CD4-positive, alpha-beta memory T cell (primary cell): ENCODE results near the gene RTTN. TPM values are rescaled to one million over a fixed set of nuclear protein-coding genes. Genes with fewer than 3 reads are reported as not detected.

ENCODE experiments used
- CTCF ChIA-PET: fragments of 350-600 bp; sonication (Branson Sonifier 250); formaldehyde crosslinking; loops from one replicate; lab custom pipeline; 2021; ENCODE audit warnings: inconsistent platforms; ENCODE audit not compliant: partially characterized antibody; lab: Charles Lee
- POLR2A ChIA-PET: fragments of 350-600 bp; sonication (Branson Sonifier 250); formaldehyde crosslinking; loops from one replicate; lab custom pipeline; 2021; ENCODE audit not compliant: partially characterized antibody; lab: Charles Lee
- DNase-seq, 5 donors: peaks; one replicate each; pipeline versions ENCODE4 v3.0.0 to v3.0.0-alpha.2; 2020 to 2022; ENCODE audit warnings: mixed read lengths in 1 of 5
- H3K27ac ChIP-seq: one replicate; pipeline ENCODE4 v1.7.0; 2013; ENCODE audit warnings: low read depth, low read length
- H3K27me3 ChIP-seq: 2 replicates; pipeline ENCODE4 v1.7.0; 2013; ENCODE audit warnings: mild to moderate bottlenecking, low read length, moderate library complexity; ENCODE audit not compliant: insufficient read depth
- H3K36me3 ChIP-seq: 2 replicates; pipeline ENCODE4 v1.7.0; 2013; ENCODE audit warnings: mild to moderate bottlenecking, low read length, moderate library complexity; ENCODE audit not compliant: insufficient read depth
- H3K4me1 ChIP-seq: 2 replicates; pipeline ENCODE4 v1.7.0; 2013; ENCODE audit warnings: mild to moderate bottlenecking, low read length, moderate library complexity; ENCODE audit not compliant: insufficient read depth
- H3K4me3 ChIP-seq, 2 donors: one replicate each; pipeline ENCODE4 v1.7.0; 2013; ENCODE audit warnings: low read length in 2 of 2, mild to moderate bottlenecking in 1 of 2
- H3K9me3 ChIP-seq, 2 donors: one replicate each; pipeline ENCODE4 v1.7.0; 2013; ENCODE audit warnings: low read length in 2 of 2, control low read depth in 1 of 2; ENCODE audit not compliant: control insufficient read depth in 1 of 2
- H3K27ac Mint-ChIP-seq, 7 donors: one replicate each; pipeline ENCODE4 v1.8.0; 2020 to 2021; ENCODE audit warnings: mixed read lengths in 7 of 7, mild to moderate bottlenecking in 6 of 7, inconsistent platforms in 3 of 7, moderate library complexity in 3 of 7
- H3K27me3 Mint-ChIP-seq, 2 donors: one replicate each; pipeline ENCODE4 v1.8.0; 2020 to 2021; ENCODE audit warnings: mixed read lengths in 2 of 2
- H3K36me3 Mint-ChIP-seq, 2 donors: one replicate each; pipeline ENCODE4 v1.8.0; 2020 to 2021; ENCODE audit warnings: mixed read lengths in 2 of 2, inconsistent platforms in 1 of 2, mild to moderate bottlenecking in 1 of 2
- H3K4me1 Mint-ChIP-seq, 4 donors: one replicate each; pipeline ENCODE4 v1.8.0; 2020 to 2021; ENCODE audit warnings: mixed read lengths in 4 of 4, mild to moderate bottlenecking in 1 of 4
- H3K4me3 Mint-ChIP-seq, 8 donors: one replicate each; pipeline ENCODE4 v1.8.0; 2020 to 2021; ENCODE audit warnings: mixed read lengths in 8 of 8, mild to moderate bottlenecking in 7 of 8, moderate library complexity in 6 of 8, inconsistent platforms in 3 of 8
- H3K9me3 Mint-ChIP-seq, 8 donors: one replicate each; pipeline ENCODE4 v1.8.0; 2020 to 2021; ENCODE audit warnings: mixed read lengths in 8 of 8, mild to moderate bottlenecking in 5 of 8, inconsistent platforms in 3 of 8, moderate library complexity in 1 of 8
- intact Hi-C: fragments of 100-400 bp; cut with micrococcal nuclease; formaldehyde crosslinking; loops from one replicate; pipeline ENCODE4 v1.15.1; 2023
- polyA plus RNA-seq, 2 donors: library from polyadenylated mRNA; unstranded; fragments of 300-500 nt; fragmentation: Illumina TruSeq; gene quantifications; one replicate each; pipeline ENCODE4 v1.2.3, GENCODE V29; 2021
- total RNA-seq, 2 experiments: library from RNA; stranded (reverse); gene quantifications; one replicate each; pipeline ENCODE4 v1.2.3, GENCODE V29; 2021

Gene RTTN
- total and polyA plus RNA-seq, 4 experiments from 2014 or later = 2.6 to 27.1 (median 14.5) TPM

DNA sequence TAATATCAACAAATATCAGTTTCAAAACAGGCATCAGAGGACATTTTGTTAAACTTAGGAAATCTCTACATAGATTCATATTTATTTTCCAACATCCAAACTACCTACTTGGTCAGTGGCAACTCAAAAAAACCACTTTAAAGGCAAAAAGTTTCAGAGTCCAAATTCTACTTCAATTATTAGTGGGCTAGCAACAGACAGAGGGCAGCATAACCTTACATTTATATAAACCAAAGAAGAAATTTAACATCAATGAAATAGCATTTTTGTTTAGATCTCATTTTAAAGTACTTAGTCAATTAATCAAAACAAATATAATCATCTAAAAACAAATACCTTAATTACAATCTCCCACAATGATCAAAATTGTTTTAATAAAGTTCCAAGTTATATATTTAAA lies 33.3 kb downstream of the RTTN start:
- Mint-ChIP-seq H3K9me3 (no peaks in the 10 kb centered on the region), H3K27ac (no peak overlapping the region), H3K27me3 (no peaks in the 10 kb centered on the region), H3K36me3 (peaks cover 34 to 43% of the 10 kb centered on the region in 2 donors), H3K4me3 (no peak overlapping the region), H3K4me1 (peaks cover 0 to 5% (median 0%) of the 10 kb centered on the region in 4 donors)
- CTCF ChIA-PET = no interaction called here
- H3K4me1 ChIP-seq = no peaks in the 10 kb centered on the region
- POLR2A ChIA-PET = no interaction called here
- DNase-seq = no peak
- no peaks in the 10 kb centered on the region for H3K36me3 ChIP-seq
- no peak overlapping the region for H3K4me3 ChIP-seq
- no peak overlapping the region for H3K27ac ChIP-seq
- no peaks in the 10 kb centered on the region for H3K27me3 ChIP-seq
- intact Hi-C loops = no loop called here
- H3K9me3 ChIP-seq = no peaks in the 10 kb centered on the region

DNA sequence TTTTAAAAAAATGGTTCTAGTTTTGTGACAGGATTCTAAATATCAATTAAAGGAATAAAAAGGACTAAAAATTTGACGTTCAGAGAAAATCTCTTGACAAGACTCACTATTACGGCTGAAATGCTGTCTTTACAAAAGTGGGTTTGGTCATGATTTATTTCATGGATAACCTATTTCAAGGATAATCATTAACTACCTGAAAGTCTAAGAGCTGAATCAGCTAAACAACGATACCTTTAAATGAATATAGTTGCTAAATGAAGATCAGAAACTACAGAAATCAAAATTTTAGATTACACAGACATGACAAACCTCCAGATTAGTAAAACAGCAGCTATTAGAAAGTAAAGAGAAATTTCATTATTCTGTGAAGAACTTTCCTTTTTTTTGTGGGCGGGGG lies 35.7 kb downstream of the RTTN start:
- intact Hi-C loops = no loop called here
- H3K36me3 ChIP-seq = no peaks in the 10 kb centered on the region
- no peaks in the 10 kb centered on the region for H3K27me3 Mint-ChIP-seq
- H3K4me3 Mint-ChIP-seq = no peak overlapping the region
- POLR2A ChIA-PET = no interaction called here
- no peak overlapping the region for H3K27ac ChIP-seq
- H3K27me3 ChIP-seq = no peaks in the 10 kb centered on the region
- H3K27ac Mint-ChIP-seq = no peak overlapping the region
- no peak for DNase-seq
- H3K9me3 Mint-ChIP-seq = no peaks in the 10 kb centered on the region
- H3K4me3 ChIP-seq = no peak overlapping the region
- H3K4me1 Mint-ChIP-seq = peaks cover 5 to 11% (median 9%) of the 10 kb centered on the region in 4 donors
- peaks cover 32 to 36% of the 10 kb centered on the region in 2 donors for H3K36me3 Mint-ChIP-seq
- CTCF ChIA-PET = interaction anchor here (1.0 to 1.5 kb wide), 2 partner anchors 25 to 83 kb away, joined by 4 read pairs; no protein-coding TSS in a partner anchor
- no peaks in the 10 kb centered on the region for H3K9me3 ChIP-seq
- H3K4me1 ChIP-seq = peaks cover 7% of the 10 kb centered on the region

DNA sequence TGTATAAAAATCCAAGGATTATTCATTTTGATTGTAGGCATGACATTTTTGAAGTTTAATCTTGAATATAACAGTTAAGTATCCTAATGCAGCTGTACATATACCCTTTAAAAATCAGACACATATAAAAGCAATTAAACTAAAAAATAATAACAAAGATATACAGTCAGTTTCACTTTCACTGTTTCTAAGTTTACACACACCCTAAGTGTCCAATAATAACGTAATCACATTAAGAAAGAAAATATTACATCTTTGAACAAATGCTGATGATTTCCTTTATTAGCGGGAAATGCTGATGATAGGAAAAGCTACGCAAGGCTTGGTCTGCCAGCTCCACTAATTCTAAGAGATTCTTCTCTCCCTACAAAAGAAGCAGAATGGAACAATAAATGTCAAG lies 38.8 kb downstream of the RTTN start:
- Mint-ChIP-seq H3K36me3 (peaks cover 46 to 47% of the 10 kb centered on the region in 2 donors), H3K4me1 (peaks cover 5 to 15% (median 9%) of the 10 kb centered on the region in 4 donors), H3K27me3 (no peaks in the 10 kb centered on the region), H3K27ac (peak overlapping the region in 3 of 7 donors; percentile 16 to 65 (median 31)), H3K9me3 (no peaks in the 10 kb centered on the region), H3K4me3 (peak overlapping the region in 3 of 8 donors; percentile 2 to 45 (median 16))
- H3K4me3 ChIP-seq = no peak overlapping the region
- H3K4me1 ChIP-seq = peaks cover 7% of the 10 kb centered on the region
- peaks cover 6% of the 10 kb centered on the region for H3K36me3 ChIP-seq
- no peaks in the 10 kb centered on the region for H3K9me3 ChIP-seq
- intact Hi-C loops = no loop called here
- ChIA-PET CTCF (interaction anchor here (1.5 kb wide), 1 partner anchor 29 kb away, joined by 3 read pairs; no protein-coding TSS in a partner anchor), POLR2A (no interaction called here)
- no peaks in the 10 kb centered on the region for H3K27me3 ChIP-seq
- no peak for DNase-seq
- no peak overlapping the region for H3K27ac ChIP-seq

DNA sequence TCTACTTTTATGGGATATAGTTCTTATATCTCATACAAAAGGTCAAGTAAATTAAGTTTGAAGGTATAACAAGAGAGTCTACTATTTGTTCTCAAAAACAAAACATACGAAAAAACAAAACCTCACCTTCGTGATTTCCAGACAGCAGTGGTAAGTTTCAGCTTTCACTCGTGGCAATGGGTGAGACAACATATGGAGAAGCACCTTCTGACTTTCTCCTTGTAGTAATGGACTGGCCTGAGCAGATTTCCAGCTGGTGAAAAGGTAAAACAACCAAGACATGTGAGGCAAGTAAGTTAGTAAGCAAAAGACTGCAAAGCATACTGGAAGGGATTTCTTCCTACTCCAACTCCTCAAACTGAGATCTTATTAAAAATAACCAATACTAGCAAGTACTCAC lies 39.6 kb downstream of the RTTN start:
- DNase-seq = no peak
- H3K27me3 Mint-ChIP-seq = no peaks in the 10 kb centered on the region
- H3K36me3 Mint-ChIP-seq = peaks cover 48 to 53% of the 10 kb centered on the region in 2 donors
- intact Hi-C loops = no loop called here
- H3K27ac Mint-ChIP-seq = peak overlapping the region in 4 of 7 donors; percentile 1 to 64 (median 20)
- no peaks in the 10 kb centered on the region for H3K9me3 Mint-ChIP-seq
- Histone ChIP-seq H3K4me1 (peaks cover 7% of the 10 kb centered on the region), H3K27me3 (no peaks in the 10 kb centered on the region), H3K27ac (no peak overlapping the region), H3K36me3 (peaks cover 6% of the 10 kb centered on the region), H3K9me3 (no peaks in the 10 kb centered on the region), H3K4me3 (no peak overlapping the region)
- ChIA-PET CTCF (no interaction called here), POLR2A (no interaction called here)
- peak overlapping the region in 5 of 8 donors; percentile 15 to 44 (median 29) for H3K4me3 Mint-ChIP-seq
- peaks cover 5 to 15% (median 9%) of the 10 kb centered on the region in 4 donors for H3K4me1 Mint-ChIP-seq

GRCh38 chr18:70160073-70160678 lies 45.3 kb downstream of the RTTN start:
- Mint-ChIP-seq H3K4me3 (no peak overlapping the region), H3K27me3 (no peaks in the 10 kb centered on the region), H3K9me3 (peaks cover 0 to 2% (median 0%) of the 10 kb centered on the region in 8 donors), H3K27ac (peak overlapping the region in 1 of 7 donors; percentile 16), H3K4me1 (peaks cover 0 to 15% (median 6%) of the 10 kb centered on the region in 4 donors), H3K36me3 (peaks cover 70 to 80% of the 10 kb centered on the region in 2 donors)
- H3K36me3 ChIP-seq = peaks cover 6% of the 10 kb centered on the region
- no peaks in the 10 kb centered on the region for H3K9me3 ChIP-seq
- POLR2A ChIA-PET = no interaction called here
- CTCF ChIA-PET = no interaction called here
- intact Hi-C loops = no loop called here
- H3K4me1 ChIP-seq = no peaks in the 10 kb centered on the region
- H3K27me3 ChIP-seq = no peaks in the 10 kb centered on the region
- H3K27ac ChIP-seq = no peak overlapping the region
- H3K4me3 ChIP-seq = no peak overlapping the region
- DNase-seq = no peak

- ChIA-PET POLR2A (interaction anchor here (0.7 kb wide), 1 partner anchor 14 kb away, joined by 3 read pairs; no protein-coding TSS in a partner anchor), CTCF (no interaction called here)
- Mint-ChIP-seq H3K36me3 (peaks cover 74 to 85% of the 10 kb centered on the region in 2 donors), H3K9me3 (peaks cover 0 to 2% (median 0%) of the 10 kb centered on the region in 8 donors), H3K4me3 (no peak overlapping the region), H3K27me3 (no peaks in the 10 kb centered on the region), H3K4me1 (peaks cover 0 to 15% (median 7%) of the 10 kb centered on the region in 4 donors), H3K27ac (no peak overlapping the region)
- Histone ChIP-seq H3K27ac (no peak overlapping the region), H3K27me3 (no peaks in the 10 kb centered on the region), H3K9me3 (no peaks in the 10 kb centered on the region), H3K36me3 (peaks cover 6% of the 10 kb centered on the region), H3K4me3 (no peak overlapping the region), H3K4me1 (no peaks in the 10 kb centered on the region)
- intact Hi-C loops = no loop called here
- no peak for DNase-seq
These were observed 46.3 kb downstream of the RTTN start for GRCh38 chr18:70158992-70159717.

DNA sequence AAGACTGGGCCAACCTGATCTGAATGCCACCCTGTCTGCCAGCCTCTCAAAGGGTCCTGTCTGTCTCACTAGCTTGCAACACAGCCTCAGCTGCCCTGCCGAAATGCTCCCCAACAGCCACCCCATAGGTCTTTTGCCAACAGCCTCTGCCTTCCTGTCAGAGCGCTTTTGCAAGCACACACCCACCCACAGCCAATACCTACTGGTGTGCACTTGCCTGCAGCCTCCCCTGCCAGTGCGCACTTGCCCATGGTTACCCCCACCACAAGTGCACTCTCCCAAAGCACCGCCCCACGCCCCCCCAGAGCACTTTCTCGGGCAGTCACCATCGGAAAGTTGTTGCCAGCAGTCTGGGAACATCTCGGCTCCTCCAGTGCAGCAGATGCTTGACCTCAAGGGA lies 48.6 kb downstream of the RTTN start:
- Histone ChIP-seq H3K27ac (no peak overlapping the region), H3K27me3 (no peaks in the 10 kb centered on the region), H3K4me1 (no peaks in the 10 kb centered on the region), H3K4me3 (no peak overlapping the region), H3K9me3 (no peaks in the 10 kb centered on the region), H3K36me3 (peaks cover under 1% of the 10 kb centered on the region)
- no peak for DNase-seq
- Mint-ChIP-seq H3K4me3 (no peak overlapping the region), H3K36me3 (peaks cover 66 to 72% of the 10 kb centered on the region in 2 donors), H3K27ac (no peak overlapping the region), H3K9me3 (peaks cover 0 to 2% (median 0%) of the 10 kb centered on the region in 8 donors), H3K27me3 (no peaks in the 10 kb centered on the region), H3K4me1 (peaks cover 0 to 20% (median 10%) of the 10 kb centered on the region in 4 donors)
- ChIA-PET POLR2A (no interaction called here), CTCF (no interaction called here)
- intact Hi-C loops = no loop called here
